ENCODE data around the gene SUSD4. TPM values are rescaled to one million over a fixed set of nuclear protein-coding genes. Genes with fewer than 3 reads are reported as not detected.

The SUSD4 gene
- total RNA-seq, 1 experiment from 2014 or later: 2.3 TPM

DNA sequence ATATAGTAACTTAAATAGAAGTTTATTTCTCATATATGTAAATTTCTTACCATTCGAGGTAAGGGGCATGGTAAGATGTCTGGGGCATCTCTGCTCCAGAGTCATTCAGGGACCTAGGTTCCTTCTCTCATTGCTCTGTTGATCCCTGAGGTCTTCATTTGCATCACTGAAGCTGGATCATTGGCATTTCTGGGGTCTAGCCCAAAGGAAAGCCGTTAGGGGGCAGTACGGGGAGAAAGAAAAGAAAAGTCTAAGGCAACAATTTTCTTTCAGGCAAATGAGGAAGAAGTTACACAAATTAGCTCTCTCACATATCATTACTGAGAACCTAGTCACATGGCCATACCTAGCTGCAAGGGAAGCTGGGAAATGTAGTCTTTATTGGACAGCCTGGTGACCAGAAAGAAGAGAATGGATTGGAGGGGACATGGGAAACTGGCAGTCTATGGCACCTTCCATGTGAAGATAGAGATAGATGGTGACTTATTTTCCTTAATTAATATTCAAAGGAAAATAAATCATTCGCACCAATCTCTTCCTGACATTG, 10.2 kb upstream of the SUSD4 start:
- TF ChIP-seq, protein P1, sequence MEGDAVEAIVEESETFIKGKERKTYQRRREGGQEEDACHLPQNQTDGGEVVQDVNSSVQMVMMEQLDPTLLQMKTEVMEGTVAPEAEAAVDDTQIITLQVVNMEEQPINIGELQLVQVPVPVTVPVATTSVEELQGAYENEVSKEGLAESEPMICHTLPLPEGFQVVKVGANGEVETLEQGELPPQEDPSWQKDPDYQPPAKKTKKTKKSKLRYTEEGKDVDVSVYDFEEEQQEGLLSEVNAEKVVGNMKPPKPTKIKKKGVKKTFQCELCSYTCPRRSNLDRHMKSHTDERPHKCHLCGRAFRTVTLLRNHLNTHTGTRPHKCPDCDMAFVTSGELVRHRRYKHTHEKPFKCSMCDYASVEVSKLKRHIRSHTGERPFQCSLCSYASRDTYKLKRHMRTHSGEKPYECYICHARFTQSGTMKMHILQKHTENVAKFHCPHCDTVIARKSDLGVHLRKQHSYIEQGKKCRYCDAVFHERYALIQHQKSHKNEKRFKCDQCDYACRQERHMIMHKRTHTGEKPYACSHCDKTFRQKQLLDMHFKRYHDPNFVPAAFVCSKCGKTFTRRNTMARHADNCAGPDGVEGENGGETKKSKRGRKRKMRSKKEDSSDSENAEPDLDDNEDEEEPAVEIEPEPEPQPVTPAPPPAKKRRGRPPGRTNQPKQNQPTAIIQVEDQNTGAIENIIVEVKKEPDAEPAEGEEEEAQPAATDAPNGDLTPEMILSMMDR (IDR thresholded peaks at IDR 0.05; ENCODE audit: unreplicated experiment): no peak
- ChIA-PET CTCF (interaction anchor here (0.6 to 2.7 kb wide), 4 partner anchors 15 to 285 kb away, joined by 3 to 5 read pairs (median 4); no protein-coding TSS in a partner anchor), POLR2A (interaction anchor here (0.7 kb wide), 1 partner anchor 437 kb away, joined by 3 read pairs; no protein-coding TSS in a partner anchor)
- Mint-ChIP-seq H3K4me1 (ENCODE audit: insufficient read depth, unreplicated experiment) (no peaks in the 10 kb centered on the region), H3K27me3 (ENCODE audit: insufficient read depth, unreplicated experiment) (peaks cover 45% of the 10 kb centered on the region), H3K4me3 (ENCODE audit: unreplicated experiment) (no peak overlapping the region), H3K27ac (ENCODE audit: low read depth, unreplicated experiment) (no peak overlapping the region), H3K36me3 (ENCODE audit: insufficient read depth, unreplicated experiment) (no peaks in the 10 kb centered on the region), H3K9me3 (ENCODE audit: unreplicated experiment) (peaks cover 23% of the 10 kb centered on the region)
- intact Hi-C loops (cut with micrococcal nuclease): no loop called here
- no peak for DNase-seq (ENCODE audit: unreplicated experiment)
- BruUV-seq (replicated peaks): no TSS peak

DNA sequence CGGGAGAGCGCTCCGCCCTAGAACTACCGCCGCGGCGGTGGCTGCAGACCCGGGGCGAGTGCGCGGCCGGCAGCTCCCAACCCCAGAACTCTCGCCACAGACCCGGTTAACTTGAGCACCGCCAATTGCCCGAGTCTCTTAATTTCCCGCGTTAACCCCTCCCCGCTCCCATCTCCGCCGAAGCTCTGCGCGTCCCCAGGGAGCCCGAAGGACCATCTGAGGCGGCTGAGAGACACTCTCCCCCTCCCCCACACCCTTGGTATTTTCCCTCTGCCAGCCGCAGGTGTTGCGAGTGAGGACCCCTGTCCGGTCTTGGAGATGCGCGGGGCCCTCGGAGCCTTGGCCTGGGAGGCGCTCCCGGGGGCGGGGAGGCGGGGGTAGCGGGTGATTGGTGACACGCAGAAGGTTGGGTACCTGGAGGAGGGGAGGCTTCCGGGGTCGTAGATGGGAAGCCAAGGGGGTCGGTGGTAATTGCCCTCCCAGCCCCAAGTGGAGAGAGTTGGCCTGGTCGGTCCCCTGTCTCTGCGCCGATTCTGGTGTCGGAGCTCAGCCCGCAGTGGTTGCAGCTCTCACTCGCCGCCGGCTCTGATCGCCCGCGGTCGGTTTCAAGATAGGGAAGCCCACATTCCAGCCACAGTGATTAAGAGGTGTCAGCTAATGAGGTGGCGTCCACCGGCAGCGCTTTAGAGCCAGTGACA, 858 bp upstream of the SUSD4 start:
- POLR2A ChIA-PET: interaction anchor here (1.4 kb wide), 1 partner anchor 12 kb away, joined by 5 read pairs; no protein-coding TSS in a partner anchor
- CTCF ChIA-PET: interaction anchor here (0.9 to 9.1 kb wide), 3 partner anchors 229 to 241 kb away, joined by 3 to 171 read pairs (median 4); no protein-coding TSS in a partner anchor
- H3K27me3 Mint-ChIP-seq (ENCODE audit: insufficient read depth, unreplicated experiment): peaks cover 77% of the 10 kb centered on the region
- peak overlapping the region; percentile 61 for H3K4me3 Mint-ChIP-seq (ENCODE audit: unreplicated experiment)
- H3K36me3 Mint-ChIP-seq (ENCODE audit: insufficient read depth, unreplicated experiment): no peaks in the 10 kb centered on the region
- TF ChIP-seq, protein P1 (IDR thresholded peaks at IDR 0.05; ENCODE audit: unreplicated experiment): no peak
- no TSS peak for BruUV-seq (replicated peaks)
- no peaks in the 10 kb centered on the region for H3K4me1 Mint-ChIP-seq (ENCODE audit: insufficient read depth, unreplicated experiment)
- no peak for DNase-seq (ENCODE audit: unreplicated experiment)
- H3K9me3 Mint-ChIP-seq (ENCODE audit: unreplicated experiment): no peaks in the 10 kb centered on the region
- intact Hi-C loops (cut with micrococcal nuclease): no loop called here
- H3K27ac Mint-ChIP-seq (ENCODE audit: low read depth, unreplicated experiment): no peak overlapping the region

DNA sequence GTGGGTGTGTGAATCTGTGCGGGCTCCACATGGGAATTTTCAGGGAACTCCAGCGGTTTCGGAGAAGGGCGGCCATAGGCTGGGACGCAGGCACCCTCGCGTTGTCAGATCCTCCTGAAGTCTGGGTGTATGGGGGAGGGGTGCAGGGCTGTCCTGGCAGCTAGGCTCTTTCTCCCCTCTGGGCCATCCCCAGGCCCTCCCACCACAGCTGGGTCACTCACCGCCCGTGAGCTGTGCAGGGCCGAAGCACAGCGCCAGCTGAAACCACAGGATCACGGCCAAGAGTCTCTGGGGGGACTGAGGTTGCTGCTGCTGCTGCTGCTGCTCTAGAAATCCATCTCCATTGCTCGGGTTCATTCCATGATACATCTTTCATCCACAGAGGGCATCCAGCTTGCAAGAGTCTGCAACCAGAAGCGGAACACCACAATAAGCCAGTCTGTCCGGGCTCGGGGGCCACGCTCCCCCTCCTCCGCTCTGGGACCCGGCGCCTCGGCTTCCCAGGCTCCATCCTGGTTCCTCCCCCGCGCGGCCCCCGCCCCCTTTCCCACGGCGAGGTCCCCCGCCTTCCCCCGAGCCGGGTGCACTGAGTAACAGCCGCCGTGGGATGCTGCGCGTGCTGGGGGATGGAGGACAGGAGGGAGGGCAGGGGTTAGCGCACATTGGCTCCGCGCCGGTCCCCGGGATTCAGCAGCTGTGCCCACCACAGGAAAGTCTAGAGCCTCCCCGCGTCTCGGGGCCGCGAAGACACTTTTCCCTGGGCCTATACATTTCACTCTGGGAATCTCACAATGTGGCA, 720 bp downstream of the SUSD4 start:
- BruUV-seq (replicated peaks): no TSS peak
- Mint-ChIP-seq H3K9me3 (ENCODE audit: unreplicated experiment) (no peaks in the 10 kb centered on the region), H3K27me3 (ENCODE audit: insufficient read depth, unreplicated experiment) (peaks cover 73% of the 10 kb centered on the region), H3K4me1 (ENCODE audit: insufficient read depth, unreplicated experiment) (no peaks in the 10 kb centered on the region), H3K27ac (ENCODE audit: low read depth, unreplicated experiment) (no peak overlapping the region), H3K36me3 (ENCODE audit: insufficient read depth, unreplicated experiment) (no peaks in the 10 kb centered on the region), H3K4me3 (ENCODE audit: unreplicated experiment) (peak overlapping the region; percentile 69)
- intact Hi-C loops (cut with micrococcal nuclease): no loop called here
- ChIA-PET CTCF (interaction anchor here (0.5 to 9.1 kb wide), 9 partner anchors 19 to 1743 kb away, joined by 3 to 171 read pairs (median 3); no protein-coding TSS in a partner anchor), POLR2A (interaction anchor here (0.7 to 1.4 kb wide), 3 partner anchors 11 to 486 kb away, joined by 3 to 5 read pairs (median 4); no protein-coding TSS in a partner anchor)
- TF ChIP-seq, protein P1 (IDR thresholded peaks at IDR 0.05; ENCODE audit: unreplicated experiment): no peak
- no peak for DNase-seq (ENCODE audit: unreplicated experiment)
